K562 (cell line): Measurements from ENCODE around the gene CDC45. TPM values are rescaled to one million over a fixed set of nuclear protein-coding genes. Genes with fewer than 3 reads are reported as not detected.

ENCODE experiments used
- ATAC-seq: fragments of 200-7000 bp; cut with Tn5 transposase; 3 replicates; pipeline ENCODE4 v1.9.1; 2020; ENCODE audit warnings: moderate library complexity
- BruUV-seq: library from RNA; stranded (reverse); fragments of 400-500 nt; replicated peaks from 2 replicates; lab custom pipeline; 2021; lab: Mats Ljungman, UMichigan
- CTCF ChIA-PET: fragments of 300-600 bp; formaldehyde crosslinking; extraction: SDS; loops from one replicate; lab custom pipeline; 2021; ENCODE audit warnings: low intra/inter-chr PET ratio; lab: Yijun Ruan, JAX
- POLR2A ChIA-PET: fragments of 300-600, 350-650 bp; sonication (Branson Sonifier 250); formaldehyde crosslinking; extraction: SDS; loops from one replicate; lab custom pipeline; 2021; ENCODE audit warnings: antibody characterized with exemption, inconsistent platforms; lab: Yijun Ruan, JAX
- DNase-seq, 4 experiments: peaks; one replicate each; pipeline versions ENCODE4 v3.0.0 to v3.0.0-alpha.2; 2011 to 2018; ENCODE audit warnings: low spot score in 3 of 4, mixed read lengths in 3 of 4; ENCODE audit errors: extremely low read depth in 1 of 4
- FAIRE-seq: peaks from 2 replicates; lab custom pipeline; 2011; peaks lifted over from hg19 to GRCh38; lab: Jason Lieb, UNC
- H2AFZ ChIP-seq: 2 replicates; pipeline ENCODE4 v1.6.0; 2011; ENCODE audit warnings: low read depth, low read length, control low read depth, inconsistent platforms
- H3K27ac ChIP-seq: fragments of 200-600 bp; 3 replicates; pipeline ENCODE4 v1.8.0; 2011; ENCODE audit warnings: low read depth, mild to moderate bottlenecking, control low read depth, inconsistent platforms, low read length, moderate library complexity, mixed read lengths; ENCODE audit errors: extremely low read depth
- H3K27me3 ChIP-seq, 2 experiments: fragments of 300-600 bp in 1 of 2; 2 replicates in 1 of 2; 3 replicates in 1 of 2; pipeline versions ENCODE4 v1.6.0 to v1.8.0; 2011; ENCODE audit warnings: inconsistent platforms in 2 of 2, low read length in 2 of 2, mild to moderate bottlenecking in 1 of 2, mixed read lengths in 1 of 2, moderate library complexity in 1 of 2; ENCODE audit not compliant: control insufficient read depth in 2 of 2, insufficient read depth in 2 of 2
- H3K36me3 ChIP-seq: fragments of 300-600 bp; 3 replicates; pipeline ENCODE4 v1.8.0; 2011; ENCODE audit warnings: mild to moderate bottlenecking, low read length, inconsistent platforms; ENCODE audit not compliant: control insufficient read depth, insufficient read depth
- H3K4me1 ChIP-seq, 2 experiments: fragments of 200-600 bp in 1 of 2; replicated peaks in 1 of 2; 2 replicates in 1 of 2; 3 replicates in 1 of 2; pipeline versions ENCODE4 v1.5.1 to v1.8.0; 2011; ENCODE audit warnings: inconsistent platforms in 2 of 2, low read length in 2 of 2, mild to moderate bottlenecking in 1 of 2, mixed read lengths in 1 of 2, moderate library complexity in 1 of 2; ENCODE audit not compliant: control insufficient read depth in 2 of 2, insufficient read depth in 2 of 2
- H3K4me2 ChIP-seq: 2 replicates; pipeline ENCODE4 v1.6.1; 2011; ENCODE audit warnings: low read length, control low read depth, inconsistent platforms, mixed read lengths; ENCODE audit not compliant: insufficient read depth
- H3K4me3 ChIP-seq: fragments of 200-600 bp; sonication (generic), shearing (Covaris generic); 2 replicates; pipeline ENCODE4 v1.5.1; 2016; ENCODE audit warnings: control low read depth, inconsistent platforms
- H3K79me2 ChIP-seq: fragments of 200-600 bp; 3 replicates; pipeline ENCODE4 v1.8.0; 2011; ENCODE audit warnings: low read length, inconsistent platforms; ENCODE audit not compliant: control insufficient read depth, insufficient read depth
- H3K9ac ChIP-seq, 2 experiments: 2 replicates each; pipeline versions ENCODE4 v1.6.0 to v1.6.1; 2011; ENCODE audit warnings: low read depth in 2 of 2, low read length in 2 of 2, control low read depth in 1 of 2, inconsistent platforms in 1 of 2, mild to moderate bottlenecking in 1 of 2, mixed read lengths in 1 of 2; ENCODE audit not compliant: insufficient read depth in 1 of 2
- H3K9me1 ChIP-seq: one replicate; pipeline ENCODE4 v1.6.0; 2011; ENCODE audit warnings: inconsistent platforms, mild to moderate bottlenecking, low read length, moderate library complexity; ENCODE audit not compliant: control insufficient read depth, insufficient read depth
- H3K9me3 ChIP-seq: replicated peaks from 2 replicates; pipeline ENCODE4 v1.5.1; 2011; ENCODE audit warnings: low read depth, low read length, inconsistent platforms; ENCODE audit not compliant: control insufficient read depth, insufficient read depth
- H4K20me1 ChIP-seq: replicated peaks from 2 replicates; pipeline ENCODE4 v1.6.1; 2011; ENCODE audit warnings: low read length, inconsistent platforms, mixed read lengths; ENCODE audit not compliant: control insufficient read depth, insufficient read depth
- CHD7 ChIP-seq: fragments of 200-600 bp; sonication (generic); IDR thresholded peaks from one replicate; pipeline ENCODE4 v1.6.1; 2012; ENCODE audit warnings: mild to moderate bottlenecking, low read depth, low read length, inconsistent platforms
- E2F5 ChIP-seq: sonication (generic); formaldehyde crosslinking; IDR thresholded peaks from 2 replicates; pipeline ENCODE4 v1.8.0; 2022; ENCODE audit warnings: mild to moderate bottlenecking, missing genetic modification reagents
- NR2C2 ChIP-seq, 2 experiments: fragments of 200-800 bp in 1 of 2; sonication (Bioruptor generic) in 1 of 2; sonication (generic) in 1 of 2; formaldehyde crosslinking in 1 of 2; IDR thresholded peaks; 2 replicates each; pipeline versions ENCODE4 v1.6.1 to v1.8.0; 2016 to 2022; ENCODE audit warnings: mild to moderate bottlenecking in 1 of 2, missing compliant biosample characterization in 1 of 2, missing genetic modification characterization in 1 of 2, missing genetic modification reagents in 1 of 2
- NR3C1 ChIP-seq: sonication (generic); formaldehyde crosslinking; IDR thresholded peaks from 2 replicates; pipeline ENCODE4 v1.8.1; 2022; ENCODE audit warnings: missing genetic modification reagents
- ZBTB43 ChIP-seq: sonication (generic); formaldehyde crosslinking; IDR thresholded peaks from 2 replicates; pipeline ENCODE4 v1.8.0; 2023; ENCODE audit warnings: mild to moderate bottlenecking, missing genetic modification reagents
- WGBS: fragments of 100-300 bp; shearing (Covaris generic); methylation state at CpG from one replicate; pipeline ENCODE4 v1.1.6; 2016; ENCODE audit warnings: low coverage, mixed read lengths; ENCODE audit not compliant: insufficient coverage; ENCODE audit errors: missing lambda C conversion rate; 5-methylcytosine and 5-hydroxymethylcytosine counted together
- in situ Hi-C: fragments of 300-500 bp; cut with MboI; formaldehyde crosslinking; loops from 4 replicates; pipeline ENCODE4 v1.15.0; 2018; ENCODE audit warnings: inconsistent platforms, mixed read lengths
- intact Hi-C: fragments of 100-400 bp; cut with micrococcal nuclease; formaldehyde crosslinking; loops from 2 replicates; pipeline ENCODE4 v1.14.2; 2022
- polyA plus RNA-seq, 8 experiments: library from polyadenylated mRNA; depleted of rRNA in 4 of 8; stranded (reverse) in 5 of 8; unstranded in 3 of 8; fragments of >200 nt; fragmentation: Nextera tagmentation in 2 of 8; fragmentation: Illumina TruSeq in 1 of 8; extraction: Ambion mirVana in 2 of 8; extraction: Trizol in 1 of 8; gene quantifications; 2 replicates each; pipeline versions ENCODE4 v1.2.1 to v1.2.3, GENCODE V29; 2011 to 2014; ENCODE audit warnings: inconsistent platforms in 1 of 8, missing spikeins in 1 of 8
- total RNA-seq, 7 experiments: library from RNA; depleted of rRNA in 6 of 7; stranded (reverse); fragments of >200 nt in 6 of 7; fragmentation: Illumina TruSeq in 2 of 7; extraction: Trizol in 2 of 7; gene quantifications; 2 replicates each; pipeline versions ENCODE4 v1.2.1 to v1.2.3, GENCODE V29; 2011 to 2021; ENCODE audit warnings: low replicate concordance in 1 of 7

The CDC45 gene
- total and polyA plus RNA-seq, 9 of the 15 experiments (the other 6 are each of a cell fraction or from before 2014, with no cell fraction given) = 251 to 580 (median 410) TPM

- TF ChIP-seq E2F5 (CRISPR knock-in tag) (peak; percentile 88; the same call in 1 of the 2 replicates), ZBTB43 (CRISPR knock-in tag) (no peak)
These were observed 19.1 kb downstream of the CDC45 start (continued) for GRCh38 chr22:19498866-19499190.

- ChIA-PET CTCF (no interaction called here), POLR2A (interaction anchor here (0.5 to 5.1 kb wide), 9 partner anchors 8 to 413 kb away, joined by 3 to 46 read pairs (median 9); partner anchors contain the start of gene CDC45)
- DNase-seq (peak in 2 of 4 experiments; percentile 52 to 56), FAIRE-seq (no peak), ATAC-seq (no peak; the same call in 2 of the 3 replicates)
- no peaks in the 10 kb centered on the region for H3K79me2 ChIP-seq
- H3K9ac ChIP-seq = peak overlapping the region in 1 of 2 experiments; percentile 15; a peak in 1 of 4 replicates
- in situ Hi-C loops (no loop called here), intact Hi-C loops (no loop called here)
- WGBS = 95% methylated on average over 7 of the region's 7 CpGs
- H3K9me3 ChIP-seq = no peaks in the 10 kb centered on the region
- no peaks in the 10 kb centered on the region for H3K27me3 ChIP-seq
- no TSS peak for BruUV-seq
- H4K20me1 ChIP-seq = no peaks in the 10 kb centered on the region
- H3K9me1 ChIP-seq = no peaks in the 10 kb centered on the region
- H3K4me3 ChIP-seq = no peak overlapping the region
- H2AFZ ChIP-seq = no peak overlapping the region
- H3K4me2 ChIP-seq = no peak overlapping the region
- H3K36me3 ChIP-seq = peaks cover 100% of the 10 kb centered on the region
- H3K4me1 ChIP-seq = no peaks in the 10 kb centered on the region; a peak in 2 of 5 replicates
- H3K27ac ChIP-seq = no peak overlapping the region
- TF ChIP-seq NR2C2 (CRISPR knock-in tag; IDR thresholded peaks at IDR 0.05) = peak; percentile 29; the same call in 1 of the 2 replicates
- TF ChIP-seq NR2C2 (tag; IDR thresholded peaks at IDR 0.05) = no peak
- peak; percentile 66 for TF ChIP-seq CHD7
- TF ChIP-seq NR3C1 = peak; percentile 61; the same call in 1 of the 2 replicates
These were observed 19.6 kb downstream of the CDC45 start for GRCh38 chr22:19499236-19499879.
